IPS DF 19.7 (cell line): Measurements from ENCODE around the gene SLC25A33.
"Not testable (repeated sequence)": the region's sequence is repeated elsewhere in the genome, so short reads cannot be mapped to it uniquely, and the experiment has no call there.

Experiments used
- DNase-seq: peaks from one replicate; pipeline ENCODE4 v3.0.0-alpha.2; 2013; ENCODE audit warnings: low read depth, low spot score

SLC25A33 gene

DNA sequence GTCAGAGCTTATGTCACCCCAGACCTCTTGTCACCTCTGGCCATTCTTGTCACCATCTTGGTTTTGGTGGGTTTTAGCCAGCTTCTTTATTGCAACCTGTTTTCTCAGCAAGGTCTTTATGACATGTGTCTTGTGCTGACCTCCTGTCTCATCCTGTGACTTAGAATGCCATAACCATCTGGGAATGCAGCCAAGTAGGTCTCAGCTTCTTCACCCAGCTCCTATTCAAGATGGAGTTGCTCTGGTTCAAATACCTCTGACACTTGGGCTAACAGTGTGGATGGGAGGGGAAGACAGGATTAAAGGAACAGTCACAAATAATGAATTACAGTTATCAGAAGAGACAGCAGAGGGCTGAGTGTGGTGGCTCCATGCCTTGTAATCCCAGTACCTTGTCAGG, 81.8 kb downstream of the SLC25A33 start:
- no peak for DNase-seq

DNA sequence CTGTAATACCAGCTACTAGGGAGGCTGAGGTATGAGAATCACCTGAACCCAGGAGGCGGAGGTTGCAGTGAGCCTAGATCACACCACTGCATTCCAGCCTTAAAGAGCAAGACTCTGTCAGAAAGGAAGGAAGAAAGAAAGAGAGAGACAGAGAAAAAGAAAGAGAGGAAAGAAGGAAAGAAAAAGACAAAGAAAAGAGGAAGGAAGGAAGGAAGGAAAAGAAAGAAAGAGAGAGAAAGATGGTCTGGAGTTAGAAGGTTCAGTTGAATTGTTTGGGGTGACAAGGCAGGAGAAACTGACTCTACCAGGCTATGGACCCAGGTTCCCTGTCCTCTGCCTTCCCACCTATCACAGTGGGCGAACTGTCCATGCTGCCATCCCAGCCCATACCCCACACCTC, 84.8 kb downstream of the SLC25A33 start:
- no peak for DNase-seq

DNA sequence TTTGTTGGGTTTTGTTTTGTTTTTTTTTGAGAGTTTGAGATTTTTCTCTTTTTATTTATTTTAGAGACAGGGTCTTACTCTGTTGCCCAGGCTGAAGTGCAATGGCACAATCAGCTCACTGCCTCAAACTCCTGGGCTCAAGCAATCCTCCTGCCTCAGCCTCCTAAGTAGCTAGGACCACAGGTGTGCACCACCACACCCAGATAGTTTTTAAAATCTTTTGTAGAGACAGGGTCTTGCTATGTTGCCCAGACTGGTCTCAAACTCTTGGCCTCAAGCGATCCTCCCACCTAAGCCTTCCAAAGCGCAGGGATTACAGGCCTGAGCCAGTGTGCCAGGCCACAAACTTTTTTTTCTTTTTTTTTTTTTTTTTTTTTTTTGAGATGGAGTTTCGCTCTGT, 85.8 kb downstream of the SLC25A33 start:
- not testable (repeated sequence) for DNase-seq

DNA sequence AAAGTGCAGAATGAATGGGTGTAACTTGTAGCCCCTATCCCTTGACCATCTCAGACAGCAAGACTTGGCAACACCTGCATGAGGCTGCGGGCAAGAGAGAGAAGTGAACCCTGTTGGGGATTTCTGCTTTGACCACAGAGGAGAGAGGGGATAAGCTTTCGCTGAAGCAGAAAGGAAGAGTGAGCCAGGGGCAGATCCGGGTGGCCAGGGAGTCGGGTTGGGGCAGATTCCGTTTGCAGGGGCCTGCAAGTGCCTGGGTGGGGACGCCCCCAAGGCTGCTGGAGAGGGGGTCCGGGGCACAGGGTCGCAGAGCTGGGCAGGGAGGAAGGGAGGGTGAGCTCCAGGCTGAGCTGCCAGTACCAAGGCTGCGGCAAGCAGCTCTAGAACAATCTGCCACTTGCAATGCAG, 86.9 kb downstream of the SLC25A33 start:
- DNase-seq: no peak

DNA sequence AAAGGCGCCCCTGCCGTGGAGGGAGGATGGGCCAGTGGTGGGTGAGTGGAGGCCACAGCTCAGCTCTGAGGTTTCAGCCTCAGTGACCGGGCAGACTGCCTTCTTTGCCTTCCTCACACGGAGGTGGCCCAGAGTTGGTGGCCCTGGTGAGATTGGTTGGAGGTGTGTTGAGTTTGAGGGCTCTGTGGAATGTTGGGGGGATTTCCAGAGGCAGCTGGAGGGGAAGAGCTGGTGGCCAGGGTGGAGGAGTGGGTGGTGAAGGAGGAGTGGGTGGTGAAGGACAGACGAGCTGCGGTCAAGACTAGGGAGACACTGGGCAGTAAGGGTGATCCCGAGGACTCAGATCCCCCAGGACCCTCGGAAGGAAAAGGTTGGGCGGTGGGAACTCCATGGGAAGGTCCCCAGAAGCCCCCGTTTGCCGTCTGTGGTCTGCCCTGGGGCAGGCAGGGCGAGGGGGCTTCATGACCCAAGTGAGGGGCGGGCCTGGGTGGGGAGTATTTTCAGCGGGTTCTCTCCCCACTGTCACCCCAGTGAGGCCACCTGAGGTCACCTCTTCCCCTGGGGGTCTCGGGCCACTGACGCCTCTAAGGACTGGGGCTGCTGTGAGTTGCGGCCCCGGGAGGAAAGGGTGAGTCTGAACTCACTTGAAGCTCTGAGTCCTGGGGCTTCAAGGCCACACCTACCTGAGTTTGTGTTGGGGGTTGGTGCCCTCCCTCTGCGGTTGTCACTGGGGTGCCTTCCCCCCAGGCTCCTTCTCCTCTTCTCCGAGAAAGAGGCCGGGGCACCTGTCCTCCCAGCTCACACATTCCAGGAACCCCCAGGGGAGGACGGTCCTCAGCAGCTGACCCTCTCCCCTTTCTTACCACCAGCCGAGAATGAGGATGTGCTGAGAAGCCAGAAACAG, 89.5 kb downstream of the SLC25A33 start:
- DNase-seq: no peak

DNA sequence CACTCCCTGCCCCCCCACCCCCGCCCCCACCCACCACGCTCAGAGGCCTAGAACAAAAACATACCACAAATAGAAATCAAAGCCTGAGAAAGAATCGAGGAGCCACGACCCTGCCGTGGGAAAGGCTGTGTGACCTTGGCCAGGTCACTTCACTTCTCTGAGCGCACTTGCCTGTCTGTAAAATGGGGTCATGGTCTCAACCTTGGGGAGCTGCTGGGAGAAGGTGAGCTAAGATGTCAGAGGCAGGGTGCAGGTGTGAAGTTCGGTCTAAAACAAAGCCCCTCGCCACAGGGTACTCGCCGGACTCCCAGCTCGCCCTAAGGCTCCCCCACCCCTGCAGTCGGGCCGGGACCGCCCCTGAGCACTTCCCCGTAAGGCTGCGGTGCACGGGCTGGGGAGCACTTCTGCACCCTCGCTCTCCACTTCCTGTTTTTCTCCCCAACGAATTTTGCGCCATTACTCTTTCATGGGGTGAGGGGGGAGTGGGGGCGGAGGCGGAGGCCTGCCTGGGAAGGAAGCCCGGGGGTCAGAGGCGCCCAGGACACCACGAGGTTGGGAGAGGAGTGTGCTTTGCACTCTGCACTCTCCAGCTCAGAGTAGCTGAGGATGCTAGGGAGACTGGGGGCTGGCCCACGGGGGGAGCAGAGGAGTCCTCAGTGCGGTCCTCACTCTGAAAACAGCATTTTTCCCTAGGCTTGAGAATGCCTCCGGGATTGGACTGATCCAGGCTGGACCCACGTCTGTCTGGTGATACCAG, 90.4 kb downstream of the SLC25A33 start:
- DNase-seq: no peak

DNA sequence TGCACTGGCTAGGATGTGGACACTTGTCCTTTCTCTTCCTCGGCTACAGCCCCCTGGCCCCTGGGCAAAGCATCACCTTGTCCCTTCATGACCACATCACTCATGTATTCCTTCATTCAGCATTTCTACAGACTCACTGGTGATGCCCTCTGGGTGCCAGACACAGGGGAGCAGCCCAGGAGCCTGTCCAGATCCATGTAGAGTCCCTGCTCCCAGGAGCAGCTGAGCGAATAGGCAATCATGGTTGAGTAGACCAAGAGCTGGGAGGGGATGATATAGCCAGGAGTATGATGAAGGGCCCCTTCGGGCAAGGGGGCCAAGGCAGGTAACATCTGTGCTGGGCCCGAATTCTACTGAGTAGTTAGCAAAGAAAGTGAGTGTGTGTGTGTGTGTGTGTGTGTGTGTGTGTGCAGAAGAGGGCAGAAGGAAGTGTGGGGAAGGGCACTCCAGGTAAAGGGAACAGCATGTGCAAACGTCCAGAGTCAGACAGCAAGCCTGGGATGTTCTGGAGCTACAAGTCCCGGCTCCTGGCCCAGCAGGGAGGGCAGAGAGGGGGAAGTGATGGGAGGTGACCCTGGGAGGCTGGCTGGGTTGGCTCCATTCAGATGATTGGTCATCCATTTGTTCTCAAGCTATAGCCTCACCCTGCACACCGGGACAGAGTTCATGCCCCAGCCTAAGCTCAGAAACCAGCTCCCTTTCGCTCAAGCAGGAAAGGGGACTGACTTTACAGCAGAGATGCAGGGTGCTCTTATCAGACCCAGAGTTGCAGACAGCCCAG, 91.3 kb downstream of the SLC25A33 start:
- no peak for DNase-seq

DNA sequence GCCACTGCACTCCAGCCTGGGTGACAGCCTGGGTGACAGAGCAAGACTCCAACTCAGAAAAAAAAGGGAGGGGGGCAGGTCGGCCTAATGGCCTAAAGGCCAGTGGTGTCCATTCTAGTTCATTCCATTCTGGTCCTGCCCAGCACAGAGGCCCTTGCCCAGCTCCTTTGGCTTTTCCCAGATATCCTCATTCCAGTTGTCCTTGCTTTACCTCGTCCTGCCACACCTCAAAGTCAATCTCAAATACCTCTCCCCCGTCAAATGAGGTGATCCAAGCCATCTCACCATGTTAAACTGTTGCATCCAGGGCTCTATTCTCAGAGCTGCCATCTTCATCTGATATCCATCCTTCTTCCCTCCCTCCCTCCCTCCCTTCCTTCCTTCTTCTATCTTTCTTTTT, 92.3 kb downstream of the SLC25A33 start:
- DNase-seq: no peak

DNA sequence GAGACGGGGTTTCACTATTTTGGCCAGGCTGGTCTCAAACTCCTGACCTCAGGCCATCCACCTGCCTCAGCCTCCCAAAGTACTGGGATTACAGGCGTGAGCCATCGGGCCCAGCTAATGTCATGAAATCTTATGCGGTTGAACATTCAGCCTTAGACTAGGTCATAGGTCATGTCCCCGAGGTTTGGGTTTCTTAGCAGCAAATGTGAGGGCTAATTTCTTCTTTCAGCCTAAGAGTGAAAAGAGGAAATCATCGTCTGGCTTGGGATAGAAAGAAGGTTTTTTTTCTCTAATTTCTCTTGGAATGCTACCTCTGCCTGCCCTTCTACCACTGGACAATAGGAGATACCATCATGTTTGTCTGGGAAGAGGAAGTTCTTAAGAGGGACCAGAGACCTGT, 94.2 kb downstream of the SLC25A33 start:
- no peak for DNase-seq

DNA sequence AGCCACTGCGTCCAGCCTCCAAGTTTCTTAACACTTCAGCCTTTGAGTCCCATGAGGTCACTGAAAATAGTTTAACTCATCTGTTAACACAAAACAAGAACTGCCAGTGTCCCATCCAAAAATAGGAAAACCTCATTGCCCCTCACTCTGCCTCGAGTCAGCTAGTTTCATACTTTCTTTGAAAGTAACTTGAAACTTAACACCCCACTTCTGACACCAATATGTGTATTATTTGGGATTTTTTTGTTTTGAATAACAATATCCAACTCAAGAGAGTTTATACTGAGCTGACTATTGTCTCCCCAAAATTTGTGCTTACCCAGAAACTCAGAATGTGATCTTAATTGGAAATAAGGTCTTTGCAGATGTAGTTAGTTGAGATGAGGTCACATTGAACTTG, 95.3 kb downstream of the SLC25A33 start:
- DNase-seq: no peak
